GM18907 (cell line): ENCODE data around the gene FAM171A1.
"Not testable (repeated sequence)": the region's sequence is repeated elsewhere in the genome, so short reads cannot be mapped to it uniquely, and the experiment has no call there.

Experiments
- ATAC-seq: cut with Tn5 transposase; IDR thresholded peaks from one replicate; pipeline ENCODE4 v1.9.1; 2021; ENCODE audit warnings: mild to moderate bottlenecking, moderate library complexity; ENCODE audit not compliant: unreplicated experiment

Gene FAM171A1

DNA sequence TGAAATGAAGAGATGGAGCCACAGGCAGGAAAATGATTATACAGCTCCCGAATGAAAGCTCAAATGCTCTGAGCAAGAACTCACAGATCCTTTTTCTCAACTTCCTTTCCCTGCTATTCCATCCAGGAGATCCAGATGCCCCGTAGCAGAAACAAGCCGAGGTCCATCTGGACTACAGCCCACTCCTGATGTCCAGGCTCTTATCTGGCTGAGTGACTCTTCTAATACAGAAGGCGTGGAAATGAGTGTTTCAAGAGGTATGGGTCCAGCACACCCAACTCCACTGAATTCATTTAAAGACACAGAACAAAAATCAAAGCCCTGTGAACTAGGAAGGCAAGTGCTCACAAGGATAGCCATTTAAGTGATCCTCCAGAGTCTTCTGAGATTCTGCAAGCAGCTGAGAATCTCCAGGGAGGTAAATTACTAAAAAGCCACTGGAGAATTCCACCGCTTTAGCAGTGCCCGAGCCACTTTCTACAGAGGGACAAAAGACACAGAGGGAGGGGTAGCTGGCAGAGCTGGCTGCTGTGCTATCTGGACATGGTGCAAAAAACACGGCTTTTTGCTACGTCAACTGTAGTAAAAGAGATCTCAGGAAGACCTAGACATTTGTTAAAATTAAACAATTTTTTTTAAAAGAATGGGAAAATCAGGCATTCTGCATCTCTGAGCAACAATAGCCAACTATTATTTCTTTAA is 24.5 kb downstream of the FAM171A1 start:
- no peak for ATAC-seq

DNA sequence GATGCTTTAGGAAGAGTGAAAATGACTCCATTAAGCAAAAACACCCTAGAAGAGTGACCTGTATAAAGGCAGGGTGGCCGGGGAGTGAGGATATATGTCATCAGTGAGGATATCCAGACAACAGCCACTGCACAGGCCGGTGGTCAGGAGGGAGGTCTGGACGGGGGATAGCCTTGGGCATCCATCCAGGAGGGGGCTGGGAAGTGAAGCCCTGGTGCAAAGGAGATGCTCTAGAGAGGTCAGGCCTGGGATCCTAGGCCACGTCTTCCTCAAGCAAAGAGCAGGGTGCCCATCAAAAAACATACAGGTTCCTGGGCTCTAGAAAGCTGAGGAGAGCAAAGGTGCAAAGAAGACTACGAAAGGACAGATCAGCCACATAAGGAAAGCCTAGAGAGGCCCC is 25.6 kb downstream of the FAM171A1 start:
- ATAC-seq, result no peak

GRCh38 chr10:15344876-15345285 is 26.2 kb downstream of the FAM171A1 start:
- ATAC-seq, result no peak

DNA sequence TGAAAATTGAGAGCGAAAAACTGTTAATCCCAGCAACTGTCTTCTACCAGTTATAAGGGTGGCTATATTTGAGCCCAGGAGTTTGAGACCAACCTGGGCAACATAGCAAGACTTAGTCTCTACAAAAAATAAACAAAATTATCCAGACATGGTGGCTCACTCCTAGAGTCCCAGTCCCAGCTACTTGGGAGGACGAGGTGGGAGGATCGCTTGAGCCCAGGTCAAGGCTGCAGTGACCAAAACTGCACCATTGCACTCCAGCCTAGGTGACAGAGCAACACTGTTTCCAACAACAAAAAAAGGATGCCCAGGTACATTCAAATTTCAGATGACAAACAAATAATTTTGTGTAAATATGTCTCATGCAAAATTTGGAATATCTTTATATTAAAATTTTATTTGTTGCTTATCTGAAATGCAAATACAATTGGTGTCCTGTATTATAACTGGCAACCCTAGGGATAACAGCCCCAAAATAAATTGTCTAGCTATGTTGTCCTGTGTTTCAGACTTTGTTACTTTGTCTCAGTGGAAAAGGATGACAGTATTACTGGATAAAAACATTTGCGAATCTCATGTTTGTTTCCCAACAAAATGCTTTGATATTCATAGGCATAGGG is 26.7 kb downstream of the FAM171A1 start:
- ATAC-seq, result no peak

- ATAC-seq, result no peak
Observed at GRCh38 chr10:15342970-15343369, 28.1 kb downstream of the FAM171A1 start.

- ATAC-seq, result no peak
Observed at GRCh38 chr10:15341502-15342128, 29.5 kb downstream of the FAM171A1 start.

GRCh38 chr10:15339892-15340291 is 31.2 kb downstream of the FAM171A1 start:
- no peak for ATAC-seq

GRCh38 chr10:15337441-15337923 is 33.6 kb downstream of the FAM171A1 start:
- not testable (repeated sequence) for ATAC-seq

DNA sequence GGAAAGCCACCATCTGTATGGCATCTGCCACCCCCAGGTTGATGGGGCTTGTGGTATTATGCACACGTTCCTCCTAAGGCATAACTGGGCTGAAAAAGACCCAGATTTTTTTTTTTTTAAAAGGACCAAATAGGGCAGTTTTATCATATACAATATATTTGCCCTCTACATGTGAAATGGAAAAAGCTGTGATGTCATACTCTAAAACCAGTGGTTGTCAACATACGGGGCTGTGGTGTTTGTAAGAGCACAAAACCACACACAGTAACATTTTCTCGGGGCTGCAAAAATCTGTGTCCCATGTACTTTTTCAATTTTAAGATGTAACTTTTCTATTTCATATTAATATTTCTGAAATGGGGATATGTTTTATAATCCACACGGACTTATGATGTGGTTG is 34.9 kb downstream of the FAM171A1 start:
- peak; percentile 48 for ATAC-seq

- no peak for ATAC-seq
Observed at GRCh38 chr10:15335508-15335907, 35.6 kb downstream of the FAM171A1 start.

- ATAC-seq, result no peak
Observed at GRCh38 chr10:15334650-15335323, 36.3 kb downstream of the FAM171A1 start.

GRCh38 chr10:15333909-15334649 is 37.0 kb downstream of the FAM171A1 start:
- no peak for ATAC-seq

DNA sequence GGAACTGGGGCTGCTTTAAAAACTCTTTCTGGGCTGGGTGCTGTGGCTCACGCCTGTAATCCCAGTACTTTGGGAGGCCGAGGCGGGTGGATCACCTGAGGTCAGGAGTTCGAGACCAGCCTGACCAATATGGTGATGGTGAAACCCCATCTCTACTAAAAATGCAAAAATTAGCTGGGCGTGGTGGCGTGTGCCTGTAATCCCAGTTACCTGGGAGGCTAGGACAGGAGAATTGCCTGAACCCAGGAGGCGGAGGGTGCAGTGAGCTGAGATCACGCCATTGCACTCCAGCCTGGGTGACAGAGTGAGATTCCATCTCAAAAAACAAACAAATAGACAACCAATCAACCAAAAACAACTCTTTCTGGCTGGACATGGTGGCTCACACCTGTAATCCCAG is 37.9 kb downstream of the FAM171A1 start:
- not testable (repeated sequence) for ATAC-seq

DNA sequence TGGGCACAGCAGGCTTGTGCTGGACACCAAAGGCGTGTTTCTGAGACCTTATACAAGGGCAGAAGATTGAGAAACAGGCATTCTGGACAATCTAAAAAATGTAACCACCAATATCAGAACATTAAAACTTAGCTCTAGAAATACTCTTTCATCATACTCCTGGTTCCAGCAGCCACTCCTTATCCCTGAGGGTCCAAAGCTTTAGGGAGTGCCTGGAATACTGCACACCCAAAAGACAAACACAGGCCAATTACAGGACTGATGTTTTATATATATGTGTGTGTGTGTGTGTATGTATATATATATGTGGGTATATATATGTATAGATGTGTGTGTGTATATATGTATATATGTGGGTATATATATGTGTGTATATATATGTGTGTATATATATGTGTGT is 39.6 kb downstream of the FAM171A1 start:
- no peak for ATAC-seq

DNA sequence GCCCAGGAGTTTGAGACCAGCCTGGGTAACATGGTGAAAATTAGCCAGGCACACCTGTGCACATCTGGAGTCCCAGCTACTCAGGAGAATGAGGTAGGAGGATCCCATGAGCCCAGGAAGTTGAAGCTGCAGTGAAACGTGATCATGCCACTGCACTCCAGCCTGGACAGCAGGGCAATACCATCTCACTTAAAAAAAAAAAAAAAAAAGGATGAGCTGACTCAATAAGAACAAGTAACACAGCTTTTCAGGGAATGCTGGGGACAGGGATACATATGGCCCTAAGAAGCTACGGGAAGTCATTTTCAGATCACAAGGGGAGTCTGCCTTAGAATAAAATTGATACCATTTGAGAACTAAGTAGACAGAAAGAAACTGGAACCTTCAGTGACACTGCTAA is 41.7 kb downstream of the FAM171A1 start:
- ATAC-seq, result no peak

DNA sequence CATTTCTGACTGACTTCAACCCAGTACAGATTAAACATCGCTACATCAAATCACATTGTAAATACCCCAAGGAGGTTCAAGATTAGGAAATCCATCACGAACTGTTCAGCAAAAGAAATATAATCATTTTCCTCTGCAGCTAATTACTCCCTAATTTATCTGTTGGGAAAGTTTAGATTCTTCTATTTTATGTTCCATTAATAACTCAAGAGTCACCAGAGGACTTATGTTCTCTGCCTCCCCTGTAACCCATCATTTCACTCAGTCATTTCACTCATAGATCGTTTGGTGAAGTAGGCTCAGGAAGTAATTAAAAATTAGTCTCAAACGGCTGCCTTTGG is 45.2 kb downstream of the FAM171A1 start:
- ATAC-seq, result no peak

DNA sequence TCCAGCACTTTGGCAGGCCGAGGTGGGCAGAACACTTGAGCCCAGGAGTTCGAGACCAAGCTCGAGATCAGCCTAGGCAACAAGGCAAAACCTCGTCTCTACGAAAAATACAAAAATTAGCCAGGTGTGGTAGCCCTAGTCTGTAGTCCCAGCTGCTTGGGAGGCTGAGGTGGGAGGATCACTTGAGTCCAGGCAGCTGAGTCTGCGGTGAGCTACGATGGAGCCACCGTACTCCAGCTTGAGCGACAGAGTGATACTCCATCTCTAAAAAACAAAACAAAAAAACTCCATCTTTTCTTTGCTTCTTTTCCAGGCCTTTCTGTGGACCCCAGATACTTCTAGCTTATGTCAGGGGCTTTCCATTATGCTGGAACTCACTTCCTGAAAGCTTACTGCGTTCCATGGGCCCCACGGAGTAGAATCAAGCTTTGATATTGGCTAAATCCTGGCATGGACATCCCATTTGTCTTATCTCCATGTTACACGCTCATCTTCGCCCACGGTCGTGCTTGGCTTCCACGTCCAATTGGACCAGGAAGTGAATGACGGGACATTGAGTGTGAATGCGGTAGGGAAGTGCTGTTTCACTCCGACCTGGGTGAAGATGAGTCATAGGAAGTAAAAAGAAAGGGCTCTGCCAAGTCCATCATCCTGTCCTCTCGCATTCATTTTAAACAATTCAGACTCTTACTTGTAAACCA is 45.7 kb downstream of the FAM171A1 start:
- no peak for ATAC-seq

- no peak for ATAC-seq
Observed at GRCh38 chr10:15324611-15325010, 46.5 kb downstream of the FAM171A1 start.

DNA sequence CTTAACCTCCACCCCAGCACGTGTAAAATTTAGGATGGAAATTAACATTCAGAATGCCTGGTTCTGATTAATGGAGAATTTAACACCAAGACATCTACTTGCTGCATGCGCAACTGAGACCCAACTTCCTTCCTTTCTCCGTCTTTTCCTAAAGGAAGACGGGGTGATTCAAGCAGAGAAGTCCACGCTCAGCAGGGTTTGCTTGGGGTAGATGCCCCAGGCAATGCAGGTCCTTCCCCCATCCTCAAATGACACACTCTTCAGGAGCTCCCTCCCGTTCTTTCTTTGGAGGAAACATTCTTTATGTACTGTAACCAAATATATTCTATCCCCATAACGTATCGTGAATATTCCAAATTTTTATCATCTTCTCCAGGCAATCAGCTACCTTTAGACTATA is 47.0 kb downstream of the FAM171A1 start:
- ATAC-seq, result no peak

GRCh38 chr10:15322356-15322755 is 48.7 kb downstream of the FAM171A1 start:
- no peak for ATAC-seq
